ENCODE data around the gene DUT.

DNA sequence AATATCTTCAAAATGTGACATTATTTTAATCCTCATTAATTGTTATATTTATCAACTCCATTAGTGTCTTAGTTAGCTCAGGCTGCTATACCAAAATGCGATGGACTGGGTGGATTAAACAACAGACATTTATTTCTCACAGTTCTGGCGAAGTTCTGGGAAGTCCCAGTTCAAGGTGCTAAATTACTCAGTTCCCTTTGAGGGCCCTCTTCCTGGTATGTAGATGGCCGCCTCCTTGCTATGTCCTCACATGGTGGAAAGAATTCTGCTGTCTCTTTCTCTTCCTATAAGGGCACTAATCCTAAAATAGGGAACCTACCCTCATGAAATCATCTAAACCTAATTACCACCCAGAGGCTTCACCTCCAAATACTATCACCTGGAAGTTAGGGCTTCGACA, 38.8 kb upstream of the DUT start:
- TF ChIP-seq, protein P1, sequence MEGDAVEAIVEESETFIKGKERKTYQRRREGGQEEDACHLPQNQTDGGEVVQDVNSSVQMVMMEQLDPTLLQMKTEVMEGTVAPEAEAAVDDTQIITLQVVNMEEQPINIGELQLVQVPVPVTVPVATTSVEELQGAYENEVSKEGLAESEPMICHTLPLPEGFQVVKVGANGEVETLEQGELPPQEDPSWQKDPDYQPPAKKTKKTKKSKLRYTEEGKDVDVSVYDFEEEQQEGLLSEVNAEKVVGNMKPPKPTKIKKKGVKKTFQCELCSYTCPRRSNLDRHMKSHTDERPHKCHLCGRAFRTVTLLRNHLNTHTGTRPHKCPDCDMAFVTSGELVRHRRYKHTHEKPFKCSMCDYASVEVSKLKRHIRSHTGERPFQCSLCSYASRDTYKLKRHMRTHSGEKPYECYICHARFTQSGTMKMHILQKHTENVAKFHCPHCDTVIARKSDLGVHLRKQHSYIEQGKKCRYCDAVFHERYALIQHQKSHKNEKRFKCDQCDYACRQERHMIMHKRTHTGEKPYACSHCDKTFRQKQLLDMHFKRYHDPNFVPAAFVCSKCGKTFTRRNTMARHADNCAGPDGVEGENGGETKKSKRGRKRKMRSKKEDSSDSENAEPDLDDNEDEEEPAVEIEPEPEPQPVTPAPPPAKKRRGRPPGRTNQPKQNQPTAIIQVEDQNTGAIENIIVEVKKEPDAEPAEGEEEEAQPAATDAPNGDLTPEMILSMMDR (conservative IDR thresholded peaks at IDR 0.05; ENCODE audit: low read length), result no peak
- TF ChIP-seq EZH2phosphoT487 (IDR thresholded peaks at IDR 0.05; ENCODE audit: borderline replicate concordance, low read depth, low read length), result no peak
